IPS-20b (cell line): ENCODE measurements around the gene ZBTB40.

Experiments used
- H3K27ac ChIP-seq: one replicate; pipeline ENCODE4 v1.5.1; 2013; ENCODE audit warnings: low read length
- H3K27me3 ChIP-seq: 2 replicates; pipeline ENCODE4 v1.6.1; 2013; ENCODE audit warnings: mild to moderate bottlenecking, low read length, inconsistent platforms; ENCODE audit not compliant: insufficient read depth
- H3K36me3 ChIP-seq: 2 replicates; pipeline ENCODE4 v1.6.1; 2013; ENCODE audit warnings: low read depth, mild to moderate bottlenecking, inconsistent platforms, low read length, moderate library complexity; ENCODE audit not compliant: insufficient read depth
- H3K4me1 ChIP-seq: 2 replicates; pipeline ENCODE4 v1.6.1; 2013; ENCODE audit warnings: mild to moderate bottlenecking, control low read depth, inconsistent platforms, low read length, moderate library complexity; ENCODE audit not compliant: insufficient read depth
- H3K4me3 ChIP-seq: 2 replicates; pipeline ENCODE4 v1.5.1; 2013; ENCODE audit warnings: mild to moderate bottlenecking, low read length, inconsistent platforms
- H3K9ac ChIP-seq: 2 replicates; pipeline ENCODE4 v1.6.1; 2013; ENCODE audit warnings: low read depth, mild to moderate bottlenecking, inconsistent platforms, low read length, moderate library complexity
- H3K9me3 ChIP-seq: 2 replicates; pipeline ENCODE4 v1.6.1; 2013; ENCODE audit warnings: mild to moderate bottlenecking, low read depth, low read length, inconsistent platforms; ENCODE audit not compliant: insufficient read depth

The ZBTB40 gene

DNA sequence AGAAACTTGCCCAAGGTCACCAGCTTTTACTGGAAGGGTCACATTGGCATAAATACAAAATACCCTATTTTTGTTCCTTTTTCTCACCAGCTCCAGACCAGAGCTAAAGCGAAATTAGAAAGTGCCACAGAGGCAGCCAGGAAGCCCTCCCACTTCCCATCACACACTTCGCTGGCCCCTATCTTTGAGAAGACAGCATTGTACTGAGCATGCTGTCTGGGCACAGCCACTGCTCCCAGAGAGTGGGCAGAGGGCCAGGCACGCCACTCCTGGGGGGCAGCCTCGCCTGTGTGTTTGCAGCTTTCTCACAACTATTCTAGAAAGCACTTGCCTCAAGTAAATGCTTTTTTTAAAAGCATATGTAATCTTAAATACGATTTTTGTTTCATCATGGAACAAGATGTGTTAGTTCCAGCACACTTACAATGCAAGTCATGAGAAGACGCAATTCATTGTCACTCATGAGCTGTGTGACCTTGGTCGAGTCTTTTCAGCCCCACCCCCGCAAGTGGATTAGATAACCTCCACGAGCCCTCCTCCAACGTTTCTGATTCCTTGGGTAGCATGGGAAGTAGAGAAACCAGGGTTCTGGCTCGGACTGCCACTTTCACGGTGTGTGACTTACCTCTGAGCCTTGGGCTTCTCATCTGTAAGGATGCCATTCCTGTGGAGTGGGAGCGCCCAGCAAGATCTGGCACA is 85.9 kb downstream of the ZBTB40 start:
- H3K27me3 ChIP-seq, result no peaks in the 10 kb centered on the region
- no peaks in the 10 kb centered on the region for H3K4me1 ChIP-seq

DNA sequence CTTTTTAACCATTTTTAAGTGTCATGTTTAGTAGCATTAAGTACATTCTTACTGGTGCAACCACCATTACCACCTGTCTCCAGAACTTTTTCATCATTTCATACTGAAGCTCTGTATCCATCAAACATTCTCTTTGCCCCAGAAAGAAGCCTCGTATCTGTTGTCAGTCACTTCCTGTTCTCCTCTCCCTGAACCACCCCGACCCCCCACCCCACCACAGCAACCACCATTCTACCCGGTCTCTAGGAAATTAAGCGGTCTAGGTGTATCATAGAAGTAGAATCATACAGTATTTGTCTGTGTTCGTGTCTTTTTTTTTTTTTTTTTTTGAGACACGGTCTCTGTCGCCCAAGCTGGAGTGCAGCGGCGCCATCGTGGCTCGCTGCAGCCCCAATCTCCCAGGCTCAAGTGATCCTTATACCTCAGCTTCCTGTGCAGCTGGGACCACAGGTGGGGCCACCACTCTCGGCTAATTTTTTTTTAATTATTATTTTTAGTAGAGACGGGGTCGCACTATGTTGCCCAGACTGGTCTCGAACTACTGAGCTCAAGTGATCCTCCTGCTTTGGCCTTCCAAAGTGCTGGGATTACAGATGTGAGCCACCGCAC is 88.0 kb downstream of the ZBTB40 start:
- no peaks in the 10 kb centered on the region for H3K27me3 ChIP-seq
- H3K9ac ChIP-seq, result no peak overlapping the region
- no peaks in the 10 kb centered on the region for H3K9me3 ChIP-seq
- H3K36me3 ChIP-seq, result no peaks in the 10 kb centered on the region
- H3K4me1 ChIP-seq, result no peaks in the 10 kb centered on the region
- no peak overlapping the region for H3K4me3 ChIP-seq
- no peak overlapping the region for H3K27ac ChIP-seq

More for the DNA sequence above, 85.9 kb downstream of the ZBTB40 start:
- no peaks in the 10 kb centered on the region for H3K36me3 ChIP-seq
- H3K9ac ChIP-seq, result no peak overlapping the region
- no peak overlapping the region for H3K4me3 ChIP-seq
- H3K27ac ChIP-seq, result no peak overlapping the region
- H3K9me3 ChIP-seq, result no peaks in the 10 kb centered on the region

DNA sequence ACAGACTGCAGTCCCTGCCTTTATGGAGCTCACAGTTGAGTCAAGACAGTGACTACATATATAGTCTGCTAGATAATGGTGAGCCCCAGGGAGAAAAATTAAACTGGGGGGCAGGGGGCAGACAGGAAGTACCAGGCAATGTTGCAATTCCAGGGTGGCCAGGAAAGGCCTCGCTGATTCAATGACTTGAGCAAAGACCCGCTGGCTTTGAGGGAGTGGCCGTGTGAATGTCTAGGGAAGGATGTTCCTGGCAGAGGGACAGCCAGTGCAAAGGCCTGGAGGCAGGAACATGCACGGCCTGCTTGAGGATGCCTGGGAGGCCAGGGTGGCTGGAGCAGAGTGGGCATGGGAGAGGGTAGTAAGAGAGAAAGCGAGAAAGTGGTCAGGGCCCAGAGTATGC is 88.7 kb downstream of the ZBTB40 start:
- Histone ChIP-seq H3K9me3 (no peaks in the 10 kb centered on the region), H3K4me1 (no peaks in the 10 kb centered on the region), H3K9ac (no peak overlapping the region), H3K27ac (no peak overlapping the region), H3K27me3 (no peaks in the 10 kb centered on the region; the same call in 1 of the 2 replicates), H3K36me3 (no peaks in the 10 kb centered on the region), H3K4me3 (no peak overlapping the region)

DNA sequence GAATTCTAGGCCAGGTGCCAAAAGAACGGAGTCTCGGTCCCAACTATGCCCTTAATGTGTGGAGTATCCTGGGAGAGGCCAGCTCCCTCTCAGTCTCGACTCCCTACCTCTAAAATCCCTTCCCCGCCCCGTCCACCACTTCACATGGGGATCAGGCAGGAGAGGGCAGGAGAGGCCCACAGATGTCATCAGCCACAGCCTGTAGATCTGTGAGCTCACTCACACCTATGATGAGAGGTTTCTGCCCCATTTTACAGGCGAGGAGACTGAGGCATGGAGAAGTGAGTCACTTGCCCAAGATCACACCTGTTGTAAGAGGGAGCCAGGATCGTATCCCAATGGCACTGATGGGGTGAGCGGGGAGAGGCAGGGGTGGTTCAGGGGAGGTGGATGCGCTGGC is 91.2 kb downstream of the ZBTB40 start:
- Histone ChIP-seq H3K27me3 (peaks cover 16% of the 10 kb centered on the region), H3K4me1 (no peaks in the 10 kb centered on the region), H3K9me3 (no peaks in the 10 kb centered on the region), H3K36me3 (no peaks in the 10 kb centered on the region), H3K27ac (no peak overlapping the region), H3K4me3 (no peak overlapping the region), H3K9ac (no peak overlapping the region)

DNA sequence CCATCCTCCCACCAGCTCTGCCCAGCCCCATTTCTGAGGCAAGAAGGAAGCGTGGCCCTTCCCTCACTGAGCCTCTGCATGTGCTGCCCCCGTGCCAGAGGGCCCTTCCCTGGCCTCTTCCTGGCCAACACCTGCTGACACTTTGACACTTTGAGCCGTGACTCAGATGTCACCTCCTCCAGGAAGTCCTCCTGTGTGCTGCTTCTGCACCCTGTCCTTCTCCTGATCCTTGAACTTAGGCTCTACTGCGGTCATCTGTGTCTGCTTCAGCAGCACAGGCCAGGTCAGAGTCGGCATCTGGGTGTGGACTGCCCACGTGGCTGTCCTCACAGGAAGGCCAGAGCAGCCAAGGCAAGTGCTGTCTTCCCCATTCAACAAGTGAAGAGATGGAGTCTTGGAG is 92.0 kb downstream of the ZBTB40 start:
- Histone ChIP-seq H3K27me3 (peaks cover 24% of the 10 kb centered on the region), H3K9me3 (no peaks in the 10 kb centered on the region), H3K4me1 (no peaks in the 10 kb centered on the region), H3K9ac (no peak overlapping the region), H3K27ac (no peak overlapping the region), H3K36me3 (no peaks in the 10 kb centered on the region), H3K4me3 (no peak overlapping the region)

DNA sequence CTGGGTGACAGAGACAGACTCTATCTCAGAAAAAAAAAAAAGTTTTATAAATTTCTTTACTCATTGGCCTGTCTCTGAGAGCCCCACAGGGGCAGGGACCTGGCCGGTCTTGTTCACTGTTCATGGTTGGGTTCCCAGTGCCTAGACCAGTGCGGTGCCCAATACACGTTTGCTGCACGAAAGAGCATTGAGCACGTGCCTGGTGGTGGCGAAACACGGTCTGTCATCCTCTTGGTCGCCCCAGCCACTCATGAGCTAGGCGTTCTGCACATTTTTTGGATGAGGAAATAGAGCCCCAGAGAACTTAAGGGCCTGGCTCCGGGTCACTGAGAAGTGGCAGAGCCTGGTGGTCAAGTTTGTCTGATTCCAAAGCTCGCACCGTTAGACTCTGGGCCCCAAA is 93.0 kb downstream of the ZBTB40 start:
- H3K9ac ChIP-seq, result no peak overlapping the region

DNA sequence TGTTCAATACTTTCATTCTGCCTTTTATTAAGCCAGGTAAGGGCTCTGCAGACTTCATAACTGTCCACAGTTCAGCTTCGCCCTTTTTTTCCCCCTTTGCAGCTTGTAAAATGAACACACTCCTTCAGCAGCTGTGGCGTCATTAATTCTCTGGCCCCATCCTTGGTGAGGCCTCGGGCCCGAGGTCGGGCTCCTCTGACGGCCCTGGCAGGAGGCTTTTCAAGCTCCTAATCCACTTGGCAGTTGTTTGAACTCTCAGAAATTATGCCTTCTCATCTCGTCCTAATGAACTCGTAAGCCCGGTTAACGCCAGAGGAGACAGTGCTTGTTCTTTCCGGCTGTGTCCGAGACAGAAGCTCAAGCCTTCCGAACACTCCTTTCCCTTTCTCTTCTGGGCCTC is 93.5 kb downstream of the ZBTB40 start:
- Histone ChIP-seq H3K27ac (no peak overlapping the region), H3K4me3 (no peak overlapping the region), H3K27me3 (peaks cover 25% of the 10 kb centered on the region), H3K9ac (no peak overlapping the region), H3K36me3 (no peaks in the 10 kb centered on the region), H3K4me1 (no peaks in the 10 kb centered on the region), H3K9me3 (no peaks in the 10 kb centered on the region)

More for the DNA sequence above, 93.0 kb downstream of the ZBTB40 start:
- Histone ChIP-seq H3K36me3 (no peaks in the 10 kb centered on the region), H3K27me3 (peaks cover 25% of the 10 kb centered on the region), H3K4me1 (no peaks in the 10 kb centered on the region), H3K27ac (no peak overlapping the region), H3K4me3 (no peak overlapping the region), H3K9me3 (no peaks in the 10 kb centered on the region)

DNA sequence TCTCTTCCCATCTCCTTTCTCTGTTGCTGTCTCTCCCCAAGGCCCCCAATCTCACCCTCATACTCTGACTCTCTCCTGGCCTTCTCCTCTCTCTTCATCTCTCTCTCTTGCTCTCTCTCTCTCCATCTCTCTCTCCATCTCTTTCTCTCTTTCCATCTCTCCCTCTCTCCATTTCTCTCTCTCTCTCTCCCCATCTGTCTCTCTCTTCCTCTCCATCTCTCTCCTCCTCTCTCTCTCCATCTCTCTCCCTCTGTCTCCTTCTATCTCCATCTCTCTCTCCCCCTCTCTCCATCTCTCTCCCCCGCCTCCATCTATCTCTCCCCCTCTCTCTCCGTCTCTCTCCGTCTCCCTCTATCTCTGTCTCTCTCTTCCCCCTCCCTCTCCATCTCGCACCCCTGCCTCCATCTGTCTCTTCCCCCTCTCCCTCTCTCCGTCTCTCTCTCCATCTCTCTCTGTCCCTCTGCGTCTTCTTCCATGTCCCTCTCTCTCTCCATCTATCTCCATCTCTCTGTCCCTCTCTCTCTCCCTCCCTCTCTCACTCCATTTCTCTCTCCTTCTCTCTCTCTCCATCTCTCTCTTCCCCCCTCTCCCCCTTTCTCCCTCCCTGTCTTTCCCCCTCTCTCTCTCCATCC is 95.7 kb downstream of the ZBTB40 start:
- Histone ChIP-seq H3K36me3 (no peaks in the 10 kb centered on the region), H3K4me1 (no peaks in the 10 kb centered on the region), H3K27me3 (peaks cover 25% of the 10 kb centered on the region), H3K4me3 (no peak overlapping the region), H3K9ac (no peak overlapping the region), H3K9me3 (no peaks in the 10 kb centered on the region), H3K27ac (no peak overlapping the region)

DNA sequence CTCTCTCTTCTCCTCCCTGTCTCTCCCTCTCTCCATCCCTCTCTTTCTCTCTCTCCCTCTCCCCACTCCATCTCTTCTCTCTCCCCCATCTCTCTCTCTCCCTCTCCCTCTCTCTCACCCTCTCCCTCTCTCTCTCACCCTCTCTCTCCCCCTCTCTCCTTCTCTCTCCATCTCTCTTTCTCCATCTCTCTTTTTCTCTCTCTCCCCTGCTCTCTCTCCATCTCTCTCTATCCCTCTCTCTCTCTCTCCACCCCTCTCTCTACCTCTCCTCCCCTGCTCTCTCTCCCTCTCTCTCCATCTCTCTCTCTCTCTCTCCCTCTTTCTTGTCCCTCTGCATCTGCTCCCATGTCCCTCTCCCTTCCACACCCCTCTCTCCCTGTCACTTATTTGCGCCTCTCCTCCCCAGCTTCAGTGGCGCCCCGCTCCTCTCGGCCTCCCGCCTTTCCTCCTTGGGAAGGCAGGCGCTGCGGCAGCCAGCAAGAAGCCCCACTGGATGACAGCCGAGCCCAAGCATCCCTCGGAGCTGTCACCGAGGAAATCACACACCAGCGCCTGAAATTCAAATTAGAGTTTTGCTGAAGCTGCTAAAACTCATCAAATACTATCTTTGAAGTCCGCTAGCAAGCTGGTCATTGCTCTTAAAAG is 96.3 kb downstream of the ZBTB40 start:
- Histone ChIP-seq H3K36me3 (no peaks in the 10 kb centered on the region), H3K4me3 (no peak overlapping the region), H3K4me1 (no peaks in the 10 kb centered on the region), H3K27me3 (peaks cover 25% of the 10 kb centered on the region), H3K27ac (no peak overlapping the region), H3K9ac (no peak overlapping the region), H3K9me3 (no peaks in the 10 kb centered on the region)

DNA sequence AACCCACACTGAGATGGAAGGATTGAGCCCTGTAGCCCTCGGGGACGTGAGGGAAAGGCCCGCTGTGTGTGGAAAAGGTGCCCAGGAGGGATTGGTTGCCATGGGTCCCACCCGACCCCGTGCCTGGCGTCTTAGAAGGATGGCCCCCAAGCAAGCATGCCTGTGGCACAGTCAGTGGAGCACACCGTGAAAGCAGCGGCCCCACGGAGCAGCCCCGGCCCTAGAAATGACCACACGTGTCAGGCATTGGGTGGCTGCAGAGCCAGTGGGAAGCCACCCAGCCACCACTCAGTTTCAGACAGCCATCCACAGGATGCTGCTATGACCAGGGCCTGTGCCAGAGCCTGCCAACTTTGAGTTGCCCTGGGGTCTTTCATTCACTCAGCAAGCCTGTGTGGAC is 98.4 kb downstream of the ZBTB40 start:
- no peaks in the 10 kb centered on the region for H3K36me3 ChIP-seq
- H3K4me3 ChIP-seq, result no peak overlapping the region
- H3K9ac ChIP-seq, result no peak overlapping the region
- no peak overlapping the region for H3K27ac ChIP-seq
- no peaks in the 10 kb centered on the region; the same call in 1 of the 2 replicates for H3K4me1 ChIP-seq
- H3K27me3 ChIP-seq, result peaks cover 25% of the 10 kb centered on the region
- H3K9me3 ChIP-seq, result no peaks in the 10 kb centered on the region

DNA sequence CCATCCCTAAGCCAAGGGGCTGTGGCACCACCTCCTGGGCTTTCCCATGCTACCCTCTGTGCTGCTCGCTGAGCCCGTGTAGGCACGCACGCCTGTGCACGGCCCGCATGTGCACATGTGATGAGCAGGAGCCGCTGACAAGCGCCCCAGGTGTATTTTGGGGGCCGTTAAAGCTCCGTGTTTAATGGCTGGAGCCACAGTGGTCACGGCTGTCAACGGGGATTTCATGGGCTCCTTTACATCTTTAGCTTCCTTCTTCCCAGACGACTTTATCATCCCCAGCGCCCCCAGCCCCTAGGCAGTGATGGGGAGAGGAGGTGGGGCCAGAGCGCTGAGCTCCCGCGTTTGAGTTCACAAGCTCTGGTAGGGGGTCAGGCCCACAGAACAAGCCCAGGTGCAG is 99.9 kb downstream of the ZBTB40 start:
- Histone ChIP-seq H3K27ac (no peak overlapping the region), H3K9me3 (no peaks in the 10 kb centered on the region), H3K27me3 (peaks cover 32% of the 10 kb centered on the region), H3K9ac (no peak overlapping the region), H3K36me3 (no peaks in the 10 kb centered on the region), H3K4me3 (no peak overlapping the region), H3K4me1 (peaks cover 7% of the 10 kb centered on the region; the same call in 1 of the 2 replicates)
